ENCODE data around the gene SCN7A. TPM values are rescaled to one million over a fixed set of nuclear protein-coding genes. Genes with fewer than 3 reads are reported as not detected.

The SCN7A gene
- total and polyA plus RNA-seq, 11 donors = 2.6 to 46.3 (median 14.0) TPM

GRCh38 chr2:166444306-166444705, 49.7 kb downstream of the SCN7A start:
- Histone ChIP-seq H3K27me3 (no peaks in the 10 kb centered on the region), H3K4me3 (no peak overlapping the region), H3K4me1 (no peaks in the 10 kb centered on the region), H3K36me3 (peaks cover 0 to 48% (median 3%) of the 10 kb centered on the region in 9 donors), H3K27ac (no peak overlapping the region), H3K9me3 (no peaks in the 10 kb centered on the region)
- TF ChIP-seq POLR2A (IDR thresholded peaks at IDR 0.05) (no peak), CTCF (IDR thresholded peaks at IDR 0.05) (no peak)
- no peak for ATAC-seq
- DNase-seq = no peak
- intact Hi-C loops (cut with DNase I) = no loop called here

- Histone ChIP-seq H3K4me1 (no peaks in the 10 kb centered on the region), H3K36me3 (peaks cover 0 to 46% (median 0%) of the 10 kb centered on the region in 9 donors), H3K27ac (no peak overlapping the region), H3K27me3 (no peaks in the 10 kb centered on the region), H3K9me3 (no peaks in the 10 kb centered on the region), H3K4me3 (no peak overlapping the region)
- ATAC-seq (no peak), DNase-seq (no peak)
- TF ChIP-seq POLR2A (IDR thresholded peaks at IDR 0.05) = no peak
- TF ChIP-seq CTCF (IDR thresholded peaks at IDR 0.05) = no peak
- intact Hi-C loops (cut with DNase I) = no loop called here
- 80 to 92% (median 86%) methylated on average over 3 of the region's 3 CpGs for WGBS, 4 donors
Observed at GRCh38 chr2:166440313-166440712, 53.7 kb downstream of the SCN7A start.

GRCh38 chr2:166439078-166439477, 55.0 kb downstream of the SCN7A start:
- no peak overlapping the region for H3K4me3 ChIP-seq
- intact Hi-C loops (cut with DNase I) = no loop called here
- H3K4me1 ChIP-seq = no peaks in the 10 kb centered on the region
- H3K27me3 ChIP-seq = no peaks in the 10 kb centered on the region
- no peaks in the 10 kb centered on the region for H3K9me3 ChIP-seq
- DNase-seq (no peak), ATAC-seq (no peak)
- no peak for TF ChIP-seq CTCF (IDR thresholded peaks at IDR 0.05)
- TF ChIP-seq POLR2A (IDR thresholded peaks at IDR 0.05) = no peak
- H3K36me3 ChIP-seq = peaks cover 0 to 44% (median 0%) of the 10 kb centered on the region in 9 donors
- no peak overlapping the region for H3K27ac ChIP-seq

- Histone ChIP-seq H3K27me3 (no peaks in the 10 kb centered on the region), H3K4me1 (no peaks in the 10 kb centered on the region), H3K4me3 (no peak overlapping the region), H3K36me3 (peaks cover 0 to 28% (median 0%) of the 10 kb centered on the region in 9 donors), H3K9me3 (no peaks in the 10 kb centered on the region), H3K27ac (no peak overlapping the region)
- intact Hi-C loops (cut with DNase I) = no loop called here
- 89 to 100% (median 96%) methylated on average over 1 of the region's 1 CpG for WGBS, 4 donors
- DNase-seq (no peak), ATAC-seq (peak in 1 of 4 donors; percentile 31)
- TF ChIP-seq POLR2A (IDR thresholded peaks at IDR 0.05) = no peak
- no peak for TF ChIP-seq CTCF (IDR thresholded peaks at IDR 0.05)
Observed at GRCh38 chr2:166436976-166437375, 57.1 kb downstream of the SCN7A start.
